Measurements from ENCODE around the gene NPAS2. TPM values are rescaled to one million over a fixed set of nuclear protein-coding genes. Genes with fewer than 3 reads are reported as not detected.

The NPAS2 gene
- polyA plus RNA-seq, 1 donor (not counting 4 experiments of a cell fraction or from before 2014, with no cell fraction given) = 17.7 TPM

DNA sequence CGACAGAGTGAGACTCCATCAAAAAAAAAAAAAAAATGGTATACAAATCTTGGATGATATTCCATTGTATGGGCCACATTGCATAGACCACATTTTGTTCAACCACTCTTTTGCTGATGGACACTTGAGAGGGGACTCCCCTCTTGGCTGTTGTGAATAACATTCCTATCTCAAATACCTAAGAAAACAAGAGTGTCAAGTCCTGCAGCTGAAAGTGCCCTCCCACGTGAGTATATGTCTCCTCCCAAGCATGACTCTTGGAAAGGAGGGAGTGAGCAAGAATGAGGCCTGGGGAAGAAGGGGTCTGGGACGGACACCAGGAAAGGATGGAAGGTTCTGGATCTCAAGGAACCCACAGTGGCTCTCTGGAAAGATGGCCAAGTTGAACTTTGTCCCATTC is 36.0 kb upstream of the NPAS2 start:
- Histone ChIP-seq H3K27ac (ENCODE audit: control insufficient read depth, insufficient read depth, low read length) (no peak overlapping the region), H3K4me3 (ENCODE audit: control insufficient read depth in 2 of 3, extremely low read depth in 1 of 3, insufficient read depth in 2 of 3, low read depth in 1 of 3, low read length in 3 of 3) (no peak overlapping the region), H3K36me3 (ENCODE audit: control insufficient read depth in 2 of 2, extremely low read depth in 1 of 2, insufficient read depth in 2 of 2, low read length in 2 of 2) (no peaks in the 10 kb centered on the region), H3K9me3 (ENCODE audit: control insufficient read depth, low read depth, low read length) (no peaks in the 10 kb centered on the region), H3K4me2 (ENCODE audit: control insufficient read depth, extremely low read depth, insufficient read depth, low read depth, low read length) (no peak overlapping the region), H3K9me1 (ENCODE audit: control insufficient read depth, extremely low read depth, insufficient read depth, low read length) (no peaks in the 10 kb centered on the region), H3K4me1 (ENCODE audit: control insufficient read depth, extremely low read depth, insufficient read depth, low read length) (peaks cover 38% of the 10 kb centered on the region), H3K79me2 (ENCODE audit: control insufficient read depth, insufficient read depth, low read length) (no peaks in the 10 kb centered on the region), H3K27me3 (ENCODE audit: control insufficient read depth, extremely low read depth, insufficient read depth, low read length) (no peaks in the 10 kb centered on the region), H4K20me1 (ENCODE audit: control insufficient read depth, extremely low read depth, insufficient read depth, low read length) (no peaks in the 10 kb centered on the region), H2AFZ (ENCODE audit: control insufficient read depth, low read length) (no peak overlapping the region), H3K9ac (ENCODE audit: control insufficient read depth, extremely low read depth, insufficient read depth, low read length) (no peak overlapping the region)
- TF ChIP-seq, protein P1, sequence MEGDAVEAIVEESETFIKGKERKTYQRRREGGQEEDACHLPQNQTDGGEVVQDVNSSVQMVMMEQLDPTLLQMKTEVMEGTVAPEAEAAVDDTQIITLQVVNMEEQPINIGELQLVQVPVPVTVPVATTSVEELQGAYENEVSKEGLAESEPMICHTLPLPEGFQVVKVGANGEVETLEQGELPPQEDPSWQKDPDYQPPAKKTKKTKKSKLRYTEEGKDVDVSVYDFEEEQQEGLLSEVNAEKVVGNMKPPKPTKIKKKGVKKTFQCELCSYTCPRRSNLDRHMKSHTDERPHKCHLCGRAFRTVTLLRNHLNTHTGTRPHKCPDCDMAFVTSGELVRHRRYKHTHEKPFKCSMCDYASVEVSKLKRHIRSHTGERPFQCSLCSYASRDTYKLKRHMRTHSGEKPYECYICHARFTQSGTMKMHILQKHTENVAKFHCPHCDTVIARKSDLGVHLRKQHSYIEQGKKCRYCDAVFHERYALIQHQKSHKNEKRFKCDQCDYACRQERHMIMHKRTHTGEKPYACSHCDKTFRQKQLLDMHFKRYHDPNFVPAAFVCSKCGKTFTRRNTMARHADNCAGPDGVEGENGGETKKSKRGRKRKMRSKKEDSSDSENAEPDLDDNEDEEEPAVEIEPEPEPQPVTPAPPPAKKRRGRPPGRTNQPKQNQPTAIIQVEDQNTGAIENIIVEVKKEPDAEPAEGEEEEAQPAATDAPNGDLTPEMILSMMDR (optimal IDR thresholded peaks at IDR 0.05 in 1 of 3, IDR thresholded peaks at IDR 0.05 in 1 of 3, conservative IDR thresholded peaks at IDR 0.05 in 1 of 3; ENCODE audit: extremely low read depth in 1 of 3, insufficient read depth in 2 of 3, low read length in 3 of 3) = no peak
- TF ChIP-seq EZH2 (IDR thresholded peaks at IDR 0.05; ENCODE audit: low read length) = no peak
- dilution Hi-C loops (cut with MboI; ENCODE audit: extremely low pct_ligation_motif_present, low sequenced_read_pairs) = no loop called here
- DNase-seq (ENCODE audit: low read depth, low spot score) (no peak), FAIRE-seq (no peak)

DNA sequence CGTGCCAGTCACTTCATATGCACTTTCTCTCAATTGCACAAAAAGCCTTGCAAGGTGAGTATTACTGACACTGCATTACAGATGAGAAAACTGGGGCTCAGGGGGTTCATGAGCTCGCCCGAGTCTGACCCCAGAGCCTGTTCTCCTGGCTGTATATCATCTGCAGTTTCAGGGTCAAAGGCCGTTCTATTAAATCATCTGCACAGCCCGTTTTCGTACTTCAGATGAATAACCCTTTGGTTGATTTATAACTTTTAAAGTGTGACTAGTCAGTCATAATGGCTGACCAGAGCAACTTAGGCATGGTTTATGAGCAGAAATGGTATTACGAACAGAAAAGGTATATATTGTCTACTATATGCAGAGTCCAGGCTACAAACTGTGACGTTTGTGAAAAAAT is 35.3 kb upstream of the NPAS2 start:
- no peaks in the 10 kb centered on the region for H3K9me3 ChIP-seq (ENCODE audit: control insufficient read depth, low read depth, low read length)
- DNase-seq (ENCODE audit: low read depth, low spot score) = no peak
- no peaks in the 10 kb centered on the region for H3K36me3 ChIP-seq (ENCODE audit: control insufficient read depth in 2 of 2, extremely low read depth in 1 of 2, insufficient read depth in 2 of 2, low read length in 2 of 2)
- no peaks in the 10 kb centered on the region for H4K20me1 ChIP-seq (ENCODE audit: control insufficient read depth, extremely low read depth, insufficient read depth, low read length)
- no peaks in the 10 kb centered on the region for H3K79me2 ChIP-seq (ENCODE audit: control insufficient read depth, insufficient read depth, low read length)
- H3K4me2 ChIP-seq (ENCODE audit: control insufficient read depth, extremely low read depth, insufficient read depth, low read depth, low read length) = no peak overlapping the region
- no peaks in the 10 kb centered on the region for H3K27me3 ChIP-seq (ENCODE audit: control insufficient read depth, extremely low read depth, insufficient read depth, low read length)
- TF ChIP-seq, protein P1 (optimal IDR thresholded peaks at IDR 0.05 in 1 of 3, IDR thresholded peaks at IDR 0.05 in 1 of 3, conservative IDR thresholded peaks at IDR 0.05 in 1 of 3; ENCODE audit: extremely low read depth in 1 of 3, insufficient read depth in 2 of 3, low read length in 3 of 3) = no peak
- TF ChIP-seq EZH2 (IDR thresholded peaks at IDR 0.05; ENCODE audit: low read length) = no peak
- dilution Hi-C loops (cut with MboI; ENCODE audit: extremely low pct_ligation_motif_present, low sequenced_read_pairs) = no loop called here
- no peak overlapping the region for H2AFZ ChIP-seq (ENCODE audit: control insufficient read depth, low read length)
- FAIRE-seq = no peak
- peaks cover 38% of the 10 kb centered on the region for H3K4me1 ChIP-seq (ENCODE audit: control insufficient read depth, extremely low read depth, insufficient read depth, low read length)
- H3K4me3 ChIP-seq (ENCODE audit: control insufficient read depth in 2 of 3, extremely low read depth in 1 of 3, insufficient read depth in 2 of 3, low read depth in 1 of 3, low read length in 3 of 3) = no peak overlapping the region
- H3K9ac ChIP-seq (ENCODE audit: control insufficient read depth, extremely low read depth, insufficient read depth, low read length) = no peak overlapping the region
- H3K9me1 ChIP-seq (ENCODE audit: control insufficient read depth, extremely low read depth, insufficient read depth, low read length) = no peaks in the 10 kb centered on the region
- H3K27ac ChIP-seq (ENCODE audit: control insufficient read depth, insufficient read depth, low read length) = no peak overlapping the region

All from keratinocyte (primary cell).